NCI-H82 treated with DMSO at 0.1 percent for 48 hours (cell line): ENCODE measurements around the gene PLPPR1.

ENCODE experiments used
- DNase-seq: peaks from one replicate; lab custom pipeline; 2025; ENCODE audit not compliant: unreplicated experiment; lab: John Stamatoyannopoulos, UW

Gene PLPPR1

GRCh38 chr9:101336091-101336490 is 307.6 kb downstream of the PLPPR1 start:
- no peak for DNase-seq

GRCh38 chr9:101337237-101337636 is 308.7 kb downstream of the PLPPR1 start:
- no peak for DNase-seq

GRCh38 chr9:101341958-101342357 is 313.4 kb downstream of the PLPPR1 start:
- DNase-seq: no peak

- no peak for DNase-seq
These were observed 314.1 kb downstream of the PLPPR1 start for GRCh38 chr9:101342595-101342994.

DNA sequence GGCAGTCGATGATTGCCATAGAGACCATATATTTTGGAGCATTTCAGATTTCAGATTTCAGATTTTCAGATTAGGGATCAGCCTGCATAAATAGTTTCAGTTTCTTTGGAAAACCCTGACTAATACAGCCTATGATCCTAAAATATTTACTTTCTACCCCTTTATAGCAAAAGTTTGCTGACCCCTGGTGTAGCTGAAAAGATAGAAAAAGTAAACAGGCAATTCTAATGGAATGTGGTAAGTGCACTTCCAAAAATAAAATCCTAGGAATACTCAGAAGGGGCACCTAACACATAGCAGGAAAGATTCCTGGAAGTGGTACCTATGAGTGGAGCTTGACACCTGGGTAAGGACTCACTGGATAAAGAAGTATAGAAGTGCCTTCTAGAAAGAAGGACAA is 321.8 kb downstream of the PLPPR1 start:
- DNase-seq: no peak

DNA sequence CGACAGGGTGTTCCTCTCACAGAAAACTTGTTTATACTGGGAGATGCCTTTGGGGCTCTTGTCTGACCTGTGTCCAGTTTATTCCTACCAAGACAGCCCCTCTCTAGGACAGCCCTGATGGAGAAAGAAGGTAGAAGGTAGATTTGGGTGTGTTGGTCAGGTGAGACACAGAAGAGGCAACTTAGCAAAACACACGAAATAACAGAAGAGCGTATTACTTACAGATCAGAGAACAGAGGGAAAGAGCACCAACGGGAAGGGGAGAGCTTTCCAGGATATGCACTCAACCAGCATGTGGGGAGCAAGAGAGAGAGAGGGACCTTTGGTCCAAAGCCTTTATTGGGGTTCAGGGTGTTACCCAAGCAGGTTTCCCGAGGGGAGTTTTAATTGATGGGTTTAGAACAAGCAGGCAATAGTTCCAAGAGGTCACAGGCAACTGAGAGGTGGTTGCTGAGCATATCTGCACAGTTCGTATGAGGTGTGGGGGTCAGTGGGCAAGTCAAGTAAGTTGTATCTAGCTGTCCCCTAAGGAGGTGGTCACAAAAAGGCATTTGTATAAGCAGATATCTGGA is 324.5 kb downstream of the PLPPR1 start:
- no peak for DNase-seq

DNA sequence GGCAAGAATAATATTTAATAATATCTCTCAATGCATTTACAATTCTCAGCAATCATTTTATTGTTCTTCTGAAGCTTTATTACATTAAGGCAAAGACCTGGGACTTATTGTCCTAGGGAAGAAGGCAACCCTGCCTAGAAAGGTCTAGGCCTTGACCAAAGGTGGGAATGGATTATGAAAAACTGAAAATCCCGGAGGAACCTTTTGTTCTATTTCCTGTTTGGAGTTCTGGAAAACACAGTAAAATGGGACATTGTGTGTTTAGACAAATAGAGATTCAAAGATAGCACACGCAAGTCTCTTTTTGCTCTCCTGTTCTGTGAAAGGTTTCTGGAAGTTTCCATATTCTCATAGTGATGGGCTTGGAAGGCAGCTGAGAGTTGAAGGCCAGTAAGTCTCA is 325.2 kb downstream of the PLPPR1 start:
- DNase-seq: no peak

DNA sequence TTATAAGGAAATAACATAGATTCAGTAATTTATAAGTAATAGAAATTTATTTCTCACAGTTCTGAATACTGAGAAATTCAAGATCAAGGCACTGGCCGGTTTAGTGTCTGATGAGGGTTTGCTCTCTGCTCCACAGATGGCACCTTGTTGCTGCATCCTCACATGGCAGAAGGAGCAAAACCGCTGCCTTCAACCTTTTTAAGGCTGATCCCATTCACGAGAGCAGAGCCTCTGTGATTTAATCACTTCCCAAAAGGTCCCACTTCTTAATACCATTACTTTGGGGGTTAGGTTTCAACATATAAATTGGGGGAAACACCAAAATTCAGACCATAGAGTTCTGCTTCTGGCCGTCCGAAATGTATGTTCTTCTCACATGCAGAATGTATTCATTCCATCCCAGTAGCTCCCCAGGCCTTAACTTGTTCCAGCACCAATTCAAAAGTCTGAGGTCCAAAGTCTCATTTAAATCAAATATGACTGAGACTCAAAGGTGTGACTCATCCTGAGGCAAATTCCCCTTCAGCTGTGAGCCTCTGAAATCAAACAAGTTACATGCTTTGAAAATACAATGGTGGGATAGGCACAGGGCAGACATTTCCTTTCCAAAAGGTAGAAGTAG is 325.7 kb downstream of the PLPPR1 start:
- no peak for DNase-seq

DNA sequence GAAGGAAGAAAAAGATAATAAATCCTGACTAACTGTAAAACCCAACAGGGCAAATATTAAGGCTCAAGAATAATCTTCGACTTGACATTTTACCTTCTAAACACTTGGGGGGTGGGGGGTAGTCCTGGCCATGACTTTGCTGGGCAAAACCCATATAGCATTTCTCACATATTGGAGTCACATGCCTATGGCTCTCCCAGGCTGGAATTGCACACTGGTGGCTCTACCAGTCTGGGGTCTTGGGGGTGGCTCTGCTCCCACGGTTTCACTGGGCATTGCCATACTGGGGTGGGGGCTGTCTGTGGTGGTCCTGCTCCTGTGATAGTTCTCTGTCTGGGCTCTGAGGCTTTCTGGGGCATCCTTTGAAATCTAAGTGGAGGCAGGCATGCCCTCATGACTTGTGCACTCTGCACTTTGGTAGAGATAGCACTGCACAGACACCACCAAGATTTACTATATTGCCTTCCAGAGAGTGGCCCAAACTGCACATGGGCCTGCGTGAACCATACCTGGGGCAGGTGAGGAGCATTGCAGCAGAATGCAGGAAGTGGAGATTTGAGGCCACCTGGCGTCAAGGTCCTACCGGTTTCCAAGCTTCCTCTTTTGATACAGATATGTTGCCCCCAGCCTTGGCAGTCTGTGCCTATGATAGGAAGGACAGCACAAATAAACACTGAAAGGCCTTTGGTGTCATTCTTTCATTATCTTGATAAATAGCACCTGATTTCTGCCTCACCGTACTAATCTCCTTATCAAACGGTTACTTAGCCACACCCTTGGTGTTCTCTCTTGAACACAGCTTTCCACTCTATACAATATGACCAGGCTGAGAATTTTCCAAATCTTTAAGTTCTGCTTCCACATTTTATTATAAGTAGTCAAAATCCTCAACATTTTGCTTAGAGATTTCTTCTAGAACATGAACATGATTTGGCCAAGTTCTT is 326.5 kb downstream of the PLPPR1 start:
- DNase-seq: no peak

GRCh38 chr9:101356619-101357018 is 328.1 kb downstream of the PLPPR1 start:
- no peak for DNase-seq

GRCh38 chr9:101359679-101360078 is 331.2 kb downstream of the PLPPR1 start:
- no peak for DNase-seq

- DNase-seq: no peak
These were observed 332.1 kb downstream of the PLPPR1 start for GRCh38 chr9:101360647-101361046.

DNA sequence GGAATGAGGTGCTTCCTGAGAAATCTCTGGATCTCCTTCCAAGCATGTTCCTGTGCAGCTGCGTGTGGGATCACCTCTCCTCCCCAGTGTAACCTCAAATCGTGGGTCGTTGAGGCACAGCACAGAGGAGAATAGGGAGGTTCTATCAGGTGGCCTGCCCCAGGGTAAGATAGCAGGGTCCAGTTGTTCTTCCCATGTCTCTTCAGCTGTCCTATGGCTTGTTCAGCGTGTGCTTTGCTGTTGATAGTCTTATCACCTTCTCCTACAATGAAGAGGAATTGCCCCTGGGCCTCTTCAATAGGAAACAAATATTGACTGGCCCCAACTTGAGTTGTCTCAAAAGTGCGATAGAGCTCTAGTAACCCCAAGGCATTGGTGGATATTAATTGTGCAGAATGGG is 333.9 kb downstream of the PLPPR1 start:
- DNase-seq: no peak

DNA sequence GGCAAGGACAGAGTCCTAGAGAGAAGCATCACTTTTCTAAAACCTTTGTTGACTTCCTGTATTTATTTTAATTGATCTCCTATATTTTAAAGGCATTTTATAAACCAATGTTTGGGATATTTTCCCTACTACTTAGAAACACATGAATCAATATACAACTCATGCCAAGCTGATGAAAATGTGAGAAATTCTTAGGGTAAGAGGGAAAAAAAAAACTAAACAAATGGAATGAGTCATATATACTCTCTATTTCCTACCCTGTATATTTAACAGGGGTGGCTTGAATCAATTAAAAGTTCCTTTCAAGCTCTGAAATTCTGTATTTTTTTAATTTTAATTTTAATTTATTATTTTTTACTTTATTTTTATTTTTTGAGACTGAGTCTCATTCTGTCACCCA is 336.7 kb downstream of the PLPPR1 start:
- no peak for DNase-seq

GRCh38 chr9:101366038-101366756 is 337.7 kb downstream of the PLPPR1 start:
- no peak for DNase-seq

DNA sequence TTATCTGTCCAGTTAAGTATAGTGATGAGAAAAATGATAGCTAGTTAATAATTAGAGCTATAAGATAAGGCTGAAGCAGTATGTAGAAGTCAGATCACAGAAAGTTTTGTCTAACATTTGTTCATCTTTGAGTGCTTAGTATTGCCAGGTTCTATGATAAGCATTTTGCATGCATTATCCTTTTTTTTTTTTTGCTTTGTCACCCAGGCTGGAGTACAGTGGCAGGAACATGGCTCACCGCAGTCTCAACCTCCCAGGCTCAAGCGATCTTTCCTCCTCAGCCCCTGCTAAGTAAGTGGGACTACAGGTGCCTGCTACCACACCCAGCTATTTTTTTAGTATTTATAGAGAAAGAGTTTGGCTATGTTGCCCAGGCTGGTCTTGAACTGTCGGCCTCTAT is 338.8 kb downstream of the PLPPR1 start:
- DNase-seq: no peak

GRCh38 chr9:101369286-101369685 is 340.8 kb downstream of the PLPPR1 start:
- DNase-seq: no peak

- no peak for DNase-seq
These were observed 341.5 kb downstream of the PLPPR1 start for GRCh38 chr9:101369884-101370531.

GRCh38 chr9:101371813-101372212 is 343.3 kb downstream of the PLPPR1 start:
- no peak for DNase-seq

DNA sequence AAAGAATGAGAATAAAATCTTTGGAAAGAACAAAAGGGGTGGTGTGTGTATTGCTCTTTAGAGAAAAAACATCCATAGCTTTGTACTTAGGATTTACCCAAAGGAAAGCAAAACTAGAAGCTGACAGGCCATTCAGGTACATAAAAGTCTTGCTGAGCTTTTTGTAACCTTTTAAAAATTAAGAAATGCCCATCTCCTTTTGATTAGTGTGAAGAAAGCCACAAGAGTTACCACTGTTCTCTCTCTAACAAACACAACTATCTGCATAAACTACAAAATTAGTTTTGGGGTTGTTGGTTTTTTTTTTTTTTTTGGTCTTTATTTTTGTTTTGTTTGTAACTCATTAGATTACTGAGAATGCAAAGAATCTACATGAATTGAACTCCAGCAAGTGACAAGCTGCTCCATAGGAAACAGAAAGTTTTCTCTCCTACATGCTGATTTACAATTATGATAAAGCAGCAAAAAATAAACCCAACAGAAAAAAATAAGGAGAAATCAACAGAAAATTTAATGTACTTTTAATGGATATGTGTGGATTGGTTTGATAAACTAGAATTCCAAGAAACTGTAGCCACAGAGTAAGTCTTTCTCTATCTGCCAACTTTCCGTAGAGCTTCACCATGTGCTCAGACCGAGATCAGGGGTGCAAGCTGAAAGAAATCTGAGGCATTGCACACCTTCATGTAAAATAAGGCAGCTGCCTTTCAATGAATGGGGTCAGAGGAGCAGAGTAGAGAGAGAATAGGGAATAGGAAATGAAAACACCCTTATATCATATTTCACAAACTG is 344.0 kb downstream of the PLPPR1 start:
- no peak for DNase-seq
